Right lobe of liver (tissue), 4 donors: Measurements from ENCODE around the gene LBX2.

Experiments used
- CTCF ChIP-seq, 4 donors: fragments of 200-600 bp in 3 of 4; fragments of 450-650 bp in 1 of 4; IDR thresholded peaks; one replicate each; pipeline versions ENCODE4 v1.5.1 to v1.8.0; 2016 to 2022; ENCODE audit warnings: antibody characterized with exemption in 4 of 4, mild to moderate bottlenecking in 2 of 4
- POLR2A ChIP-seq: fragments of 450-650 bp; IDR thresholded peaks from one replicate; pipeline ENCODE4 v1.6.1; 2017; ENCODE audit warnings: antibody characterized with exemption, mild to moderate bottlenecking
- donor health status: DM: no; HTN: no; CAD: no.
- donor health status: DM: no; HTN: no; CAD: no.
- donor health status: DM: no; HTN: yes; CAD: no.

- TF ChIP-seq CTCF (IDR thresholded peaks at IDR 0.05) (no peak), POLR2A (no peak)
These were observed 24.6 kb upstream of the LBX2 start for GRCh38 chr2:74524005-74524404.
